EH (cell line): ENCODE data around the gene SPSB3.

Experiments used
- DNase-seq: peaks from one replicate; pipeline ENCODE4 v3.0.0-alpha.2; 2015; ENCODE audit warnings: low read depth

Gene SPSB3

DNA sequence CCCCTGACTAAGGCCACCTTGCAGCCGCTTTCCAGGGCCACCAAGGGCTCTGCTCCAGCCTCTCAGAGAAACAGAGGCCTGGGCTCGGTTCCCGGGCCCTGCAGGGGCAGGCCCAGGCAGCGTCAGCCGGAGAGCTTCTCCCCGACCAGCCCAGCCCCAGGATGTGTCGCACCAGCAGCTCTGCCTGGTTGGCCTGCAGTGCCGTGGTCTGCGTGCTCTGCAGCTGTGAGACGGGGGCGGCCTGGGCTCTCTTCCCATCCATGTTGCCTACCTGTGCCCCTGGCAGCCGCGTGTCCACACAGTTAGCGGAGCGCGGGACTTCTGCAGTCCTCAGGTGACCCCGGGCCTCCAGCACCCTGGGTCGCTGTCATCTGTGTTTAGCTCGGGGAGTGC, 6.3 kb upstream of the SPSB3 start:
- no peak for DNase-seq

GRCh38 chr16:1788095-1788707, 5.8 kb upstream of the SPSB3 start:
- DNase-seq = no peak

- DNase-seq = no peak
Measured at GRCh38 chr16:1787322-1788094, 5.1 kb upstream of the SPSB3 start.

GRCh38 chr16:1787056-1787321, 4.6 kb upstream of the SPSB3 start:
- no peak for DNase-seq

DNA sequence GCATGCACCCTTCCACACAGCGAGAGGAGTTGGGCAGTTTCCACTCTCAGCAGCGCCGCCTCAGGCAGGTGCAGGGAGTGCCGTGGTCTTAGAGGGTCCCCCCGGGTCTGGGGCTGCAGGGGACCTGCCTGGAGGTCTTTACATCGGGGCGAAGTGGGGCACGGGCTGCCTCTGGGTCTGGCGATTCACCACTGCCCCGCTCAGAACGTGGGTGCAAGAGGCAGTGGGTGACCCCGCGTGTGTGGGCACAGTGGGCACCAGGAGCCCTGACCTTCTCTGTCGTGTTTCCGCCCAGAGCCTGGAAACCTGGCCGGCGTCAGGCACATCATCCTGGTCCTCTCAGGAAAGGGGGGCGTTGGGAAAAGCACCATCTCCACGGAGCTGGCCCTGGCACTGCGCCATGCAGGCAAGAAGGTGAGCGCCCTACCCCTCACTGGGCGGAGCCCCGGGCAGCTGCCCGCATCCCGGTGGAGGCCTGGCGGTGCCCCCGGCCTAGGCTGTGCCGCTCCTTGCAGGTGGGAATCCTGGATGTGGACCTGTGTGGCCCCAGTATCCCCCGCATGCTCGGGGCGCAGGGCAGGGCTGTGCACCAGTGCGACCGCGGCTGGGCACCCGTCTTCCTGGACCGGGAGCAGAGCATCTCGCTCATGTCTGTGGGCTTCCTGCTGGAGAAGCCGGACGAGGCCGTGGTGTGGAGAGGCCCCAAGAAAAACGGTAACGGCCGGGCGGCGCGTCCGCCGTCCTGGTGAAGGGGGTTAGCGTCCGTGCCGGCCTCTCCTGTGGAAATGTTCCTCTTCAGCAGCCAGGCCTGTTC, 4.1 kb upstream of the SPSB3 start:
- no peak for DNase-seq

DNA sequence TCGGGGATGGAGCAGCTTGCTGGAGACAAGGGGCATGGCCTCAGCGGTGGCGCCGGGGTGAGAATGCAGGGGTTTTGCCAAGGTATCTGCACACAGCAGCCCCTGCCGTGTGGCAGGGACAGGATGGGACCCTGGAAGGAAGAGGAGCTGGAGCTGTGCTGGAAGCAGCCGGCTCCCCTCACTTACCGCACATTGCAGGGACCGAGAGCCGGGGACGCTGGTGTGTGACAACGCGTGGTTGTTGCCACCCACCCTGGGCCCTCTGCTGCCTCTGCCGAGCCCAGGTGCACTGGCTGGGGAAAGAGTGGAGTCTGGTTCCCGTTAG, 3.4 kb upstream of the SPSB3 start:
- no peak for DNase-seq

DNA sequence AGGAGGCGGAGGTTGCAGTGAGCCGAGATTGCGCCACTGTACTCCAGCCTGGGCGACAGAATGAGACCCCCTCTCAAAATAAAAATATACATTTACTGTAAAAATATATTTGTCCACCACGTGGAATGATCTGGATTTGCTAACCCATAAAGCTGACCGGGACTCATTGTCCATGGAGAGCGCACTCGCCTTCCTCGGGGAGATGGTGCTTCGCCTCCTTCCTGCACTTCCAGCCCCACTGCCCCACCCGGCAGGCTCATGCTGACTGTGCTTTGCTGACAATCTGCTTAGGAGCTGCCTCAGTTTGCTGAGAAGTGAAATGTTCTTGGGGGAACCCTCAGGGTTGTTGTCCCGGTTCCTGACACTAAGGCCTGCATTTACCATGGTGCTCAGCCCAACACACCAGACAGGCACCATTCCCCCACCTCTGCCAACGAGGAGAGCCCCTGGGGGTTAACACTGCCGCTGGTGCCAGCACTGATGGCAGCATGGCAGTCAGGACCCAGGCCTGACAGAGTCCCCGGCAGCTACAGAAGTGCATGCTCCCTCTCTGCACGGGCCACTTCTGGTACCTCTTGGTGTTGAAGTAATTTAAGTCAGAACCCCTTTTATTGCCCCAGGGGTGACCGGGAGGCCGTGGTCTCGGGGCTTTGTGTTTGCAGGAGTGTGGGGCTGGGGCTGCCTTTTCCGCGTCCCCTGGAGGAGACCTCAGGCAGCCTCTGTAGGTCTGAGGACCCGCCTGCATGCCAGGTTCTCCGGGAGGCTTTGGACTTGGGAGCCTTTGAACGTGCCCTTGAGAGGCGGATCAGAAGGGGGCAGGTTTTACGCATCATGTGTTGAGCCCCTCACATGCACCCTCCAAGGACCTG, 2.8 kb upstream of the SPSB3 start:
- DNase-seq = no peak

DNA sequence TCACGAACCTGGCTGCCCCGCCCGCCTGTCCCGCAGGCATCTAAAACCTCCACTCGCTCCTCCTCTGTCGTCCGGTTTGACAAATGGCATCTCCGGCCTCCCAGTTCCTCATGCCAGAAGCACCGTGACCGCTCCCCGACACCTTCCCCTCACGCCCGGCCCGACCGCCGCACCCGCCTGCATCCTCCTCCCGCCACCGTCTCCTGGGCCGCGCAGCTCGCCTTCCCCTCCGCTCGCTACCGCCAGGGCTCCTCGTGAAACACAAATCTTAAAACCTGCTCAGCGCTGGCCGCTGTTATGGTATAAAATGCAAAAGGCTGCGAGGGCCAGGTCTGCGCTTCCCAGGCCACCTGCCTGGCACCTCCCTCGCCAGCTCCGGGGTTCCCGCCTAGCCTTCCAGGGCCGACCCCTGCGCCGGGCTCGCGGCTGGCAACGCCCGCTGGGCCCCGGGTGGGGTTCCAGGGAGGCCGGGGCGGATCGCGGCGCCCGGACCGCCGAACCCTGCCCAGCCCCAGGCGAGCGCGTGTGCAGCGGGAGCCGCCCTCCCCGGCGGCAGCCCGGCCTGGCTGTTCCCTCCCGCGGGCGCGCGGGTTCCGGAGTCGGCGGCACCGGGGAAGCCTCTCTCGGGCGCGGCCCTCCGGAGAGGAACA, 488 bp downstream of the SPSB3 start:
- DNase-seq = peak; percentile 42

DNA sequence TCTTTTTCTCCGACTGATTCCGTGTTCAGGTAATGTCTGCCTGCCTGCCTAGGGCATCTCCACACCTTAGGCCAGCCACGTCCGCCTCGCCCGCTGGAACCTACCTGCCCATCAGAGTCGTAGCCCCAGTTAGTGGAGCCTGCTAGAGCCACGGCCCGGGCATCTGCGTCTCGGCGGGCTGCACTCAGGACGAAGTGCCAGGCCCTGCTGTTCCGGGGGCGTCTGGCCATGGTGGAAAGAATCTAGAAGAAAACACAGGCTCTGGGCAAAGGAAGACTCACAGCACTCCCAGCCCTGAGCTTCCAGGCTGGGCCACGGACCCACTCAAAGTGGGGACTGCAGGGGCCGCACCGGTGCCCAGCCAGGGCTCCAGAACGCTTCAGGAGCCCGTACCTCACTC, 1.1 kb downstream of the SPSB3 start:
- DNase-seq = no peak

DNA sequence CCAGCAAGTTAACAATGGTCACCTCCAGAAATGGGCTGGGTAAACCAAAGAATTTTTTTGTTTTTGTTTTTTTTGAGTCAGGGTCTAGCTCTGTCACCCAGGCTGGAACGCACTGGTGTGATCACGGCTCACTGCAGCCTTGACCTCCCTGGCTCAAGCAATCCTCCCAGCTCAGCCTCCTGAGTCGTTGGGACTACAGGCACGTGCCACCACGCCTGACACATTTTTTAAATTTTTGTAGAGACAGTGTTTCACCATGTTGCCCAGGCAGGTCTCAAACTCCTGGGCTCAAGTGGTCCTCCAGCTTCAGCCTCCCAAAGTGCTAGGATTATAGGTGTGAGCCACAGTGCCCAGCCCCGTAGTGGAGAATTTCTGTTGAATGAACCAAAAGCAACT, 1.7 kb downstream of the SPSB3 start:
- no peak for DNase-seq

DNA sequence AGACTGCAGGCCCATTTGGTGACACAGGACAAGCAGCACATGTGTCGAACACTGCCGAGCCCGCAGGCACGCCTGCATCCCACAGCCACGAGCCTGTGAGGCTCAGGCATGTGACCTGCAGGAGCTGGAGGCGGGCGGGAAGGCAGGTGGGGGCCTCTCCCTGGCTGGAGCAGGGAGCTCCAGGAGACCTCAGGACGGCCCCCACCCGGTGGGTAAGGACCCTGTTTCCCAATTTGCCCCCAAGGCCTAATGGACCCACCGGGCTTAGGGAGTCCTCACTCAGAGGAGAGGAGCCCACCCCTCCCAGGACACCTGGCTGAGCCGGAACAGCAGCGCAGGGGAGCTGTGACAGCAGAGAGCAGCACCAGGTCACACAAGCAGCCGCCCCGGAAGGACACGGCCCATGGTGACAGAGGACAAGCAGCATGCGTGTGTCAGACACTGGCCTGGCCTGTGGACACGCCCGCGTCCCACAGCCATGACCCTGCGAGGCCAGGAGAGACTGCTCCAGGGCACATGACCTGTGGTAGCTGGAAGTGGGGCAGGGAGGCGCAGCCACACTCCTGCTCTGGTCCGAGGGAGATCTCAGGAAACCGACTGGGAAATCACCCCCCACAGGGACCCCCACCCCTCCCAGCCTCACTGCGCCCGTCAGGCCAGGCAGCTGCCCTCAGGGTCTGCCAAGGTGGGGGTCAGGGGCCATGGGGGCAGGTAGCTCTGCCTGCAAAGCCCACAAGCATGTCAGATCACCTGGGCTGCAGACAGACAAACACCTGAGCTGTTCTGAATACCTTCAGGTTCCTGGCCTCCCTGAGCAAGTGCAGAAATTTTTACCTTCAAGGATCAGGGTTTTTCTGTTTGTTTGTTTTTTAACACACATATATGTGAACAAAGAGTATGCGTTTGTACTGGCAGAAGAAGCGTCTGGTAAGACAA, 2.4 kb downstream of the SPSB3 start:
- no peak for DNase-seq

GRCh38 chr16:1779234-1779701, 3.1 kb downstream of the SPSB3 start:
- DNase-seq = no peak

GRCh38 chr16:1778200-1779179, 3.9 kb downstream of the SPSB3 start:
- DNase-seq = peak; percentile 7

DNA sequence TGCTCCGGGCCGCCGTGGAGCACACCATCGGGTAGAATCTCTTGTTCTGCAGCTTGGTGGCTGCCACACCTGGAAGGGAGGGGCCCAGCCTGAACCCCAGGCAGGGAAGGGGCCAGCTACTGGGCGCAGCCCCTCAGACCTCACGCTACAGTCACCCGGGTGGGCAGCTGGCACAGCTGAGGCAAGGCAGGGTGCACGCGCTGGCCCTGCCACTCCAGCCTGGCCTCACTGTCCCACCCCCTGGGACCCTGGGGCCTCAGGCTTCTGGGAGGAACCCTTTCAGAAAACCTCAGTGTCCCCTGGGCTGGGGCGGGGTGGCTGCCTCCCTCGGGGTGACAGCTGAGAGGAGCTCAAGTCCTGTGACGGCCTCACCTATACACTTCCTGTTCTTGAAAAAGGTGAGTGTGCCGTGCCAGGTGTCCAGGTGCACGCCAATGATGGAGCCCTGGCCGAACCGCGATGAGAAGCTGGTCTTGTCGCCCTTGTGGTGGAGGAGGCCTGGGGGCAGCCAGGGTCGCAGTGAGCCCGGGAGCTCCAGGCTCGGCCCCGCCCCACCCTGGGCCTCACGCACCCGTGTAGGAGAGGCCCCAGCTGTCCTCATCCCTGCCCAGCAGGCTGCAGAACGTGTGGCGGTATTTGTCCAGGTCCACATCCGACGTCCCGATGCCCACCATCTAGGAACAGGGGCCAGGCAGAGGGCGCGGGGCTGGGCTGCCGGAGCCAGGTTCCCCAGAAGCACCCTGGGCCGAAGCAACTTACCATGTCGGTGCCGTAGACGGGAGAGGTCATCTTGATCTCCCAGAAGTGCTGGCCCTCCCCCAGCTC, 4.8 kb downstream of the SPSB3 start:
- DNase-seq = no peak

GRCh38 chr16:1776991-1777374, 5.4 kb downstream of the SPSB3 start:
- DNase-seq = no peak

DNA sequence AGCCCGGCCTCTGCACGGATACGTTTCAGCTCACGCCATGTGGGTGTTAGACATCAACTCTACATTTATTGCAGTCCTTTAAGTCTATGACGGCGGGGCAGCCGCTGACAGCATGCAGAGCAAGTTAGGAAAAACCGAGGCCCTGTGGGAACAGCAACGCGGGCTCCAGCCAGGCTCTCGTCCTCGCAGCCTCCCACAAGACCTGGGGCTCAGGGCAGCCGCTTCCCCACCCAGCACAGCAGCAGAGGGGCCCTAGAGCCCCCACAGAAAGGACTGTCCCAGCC, 5.8 kb downstream of the SPSB3 start:
- DNase-seq = no peak

GRCh38 chr16:1775846-1776671, 6.3 kb downstream of the SPSB3 start:
- DNase-seq = no peak
